ENCODE measurements around the gene REEP2.

DNA sequence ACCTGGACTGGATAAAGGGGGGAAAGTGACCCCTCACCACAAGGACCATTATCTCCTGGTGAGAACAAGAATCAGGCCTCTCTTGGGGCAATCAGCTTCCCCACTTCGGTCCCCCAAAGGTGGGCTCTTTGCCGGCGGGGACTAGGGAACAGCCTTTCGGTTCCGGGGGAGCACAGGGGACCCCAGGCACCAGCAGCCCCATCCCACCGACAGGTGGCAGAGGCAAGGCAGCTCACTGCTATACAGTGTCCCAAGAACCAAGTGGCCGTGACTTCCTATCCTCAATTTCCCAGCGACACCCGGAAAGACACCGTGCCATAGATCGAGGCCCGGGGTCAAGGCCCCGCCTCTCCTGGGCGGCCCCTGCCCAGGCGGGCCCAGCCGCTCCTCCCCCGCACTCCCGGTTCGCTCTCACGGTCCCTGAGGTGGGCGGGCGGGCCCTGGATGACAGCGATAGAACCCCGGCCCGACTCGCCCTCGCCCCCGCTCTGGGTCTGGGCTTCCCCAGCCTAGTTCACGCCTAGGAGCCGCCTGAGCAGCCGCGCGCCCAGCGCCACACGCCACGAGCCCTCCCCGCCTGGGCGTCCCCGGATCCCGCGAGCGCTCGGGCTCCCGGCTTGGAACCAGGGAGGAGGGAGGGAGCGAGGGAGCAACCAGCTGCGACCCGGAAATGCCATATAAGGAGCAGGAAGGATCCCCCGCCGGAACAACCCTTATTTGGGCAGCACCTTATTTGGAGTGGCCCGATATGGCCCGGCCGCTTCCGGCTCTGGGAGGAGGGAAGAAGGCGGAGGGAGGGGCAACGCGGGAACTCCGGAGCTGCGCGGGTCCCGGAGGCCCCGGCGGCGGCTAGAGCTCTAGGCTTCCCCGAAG, 25.8 kb downstream of the REEP2 start:
- TF ChIP-seq, protein P1, sequence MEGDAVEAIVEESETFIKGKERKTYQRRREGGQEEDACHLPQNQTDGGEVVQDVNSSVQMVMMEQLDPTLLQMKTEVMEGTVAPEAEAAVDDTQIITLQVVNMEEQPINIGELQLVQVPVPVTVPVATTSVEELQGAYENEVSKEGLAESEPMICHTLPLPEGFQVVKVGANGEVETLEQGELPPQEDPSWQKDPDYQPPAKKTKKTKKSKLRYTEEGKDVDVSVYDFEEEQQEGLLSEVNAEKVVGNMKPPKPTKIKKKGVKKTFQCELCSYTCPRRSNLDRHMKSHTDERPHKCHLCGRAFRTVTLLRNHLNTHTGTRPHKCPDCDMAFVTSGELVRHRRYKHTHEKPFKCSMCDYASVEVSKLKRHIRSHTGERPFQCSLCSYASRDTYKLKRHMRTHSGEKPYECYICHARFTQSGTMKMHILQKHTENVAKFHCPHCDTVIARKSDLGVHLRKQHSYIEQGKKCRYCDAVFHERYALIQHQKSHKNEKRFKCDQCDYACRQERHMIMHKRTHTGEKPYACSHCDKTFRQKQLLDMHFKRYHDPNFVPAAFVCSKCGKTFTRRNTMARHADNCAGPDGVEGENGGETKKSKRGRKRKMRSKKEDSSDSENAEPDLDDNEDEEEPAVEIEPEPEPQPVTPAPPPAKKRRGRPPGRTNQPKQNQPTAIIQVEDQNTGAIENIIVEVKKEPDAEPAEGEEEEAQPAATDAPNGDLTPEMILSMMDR (IDR thresholded peaks at IDR 0.05 in 8 of 11, conservative IDR thresholded peaks at IDR 0.05 in 3 of 11): peak in 8 of 11 experiments; percentile 28 to 73 (median 54)
- TF ChIP-seq POLR2AphosphoS5 (IDR thresholded peaks at IDR 0.05): peak; percentile 72 to 88 (median 73)

Data from spleen (tissue), 7 donors.